NB4 (cell line): ENCODE measurements around the gene FTSJ1.
A peak's percentile ranks its signal among the peaks of the same experiment; 100 is the strongest.

Source experiments
- DNase-seq: peaks from one replicate; pipeline ENCODE4 v3.0.0; 2010; ENCODE audit warnings: low read depth
- H3K4me3 ChIP-seq: one replicate; pipeline ENCODE4 v1.5.1; 2011; ENCODE audit warnings: mild to moderate bottlenecking, low read depth, low read length, moderate library complexity
- CTCF ChIP-seq: IDR thresholded peaks from one replicate; pipeline ENCODE4 v1.5.1; 2012; ENCODE audit warnings: low read depth, low read length
- MAX ChIP-seq: IDR thresholded peaks from 2 replicates; pipeline ENCODE4 v1.6.1; 2011; ENCODE audit warnings: low read depth, low read length
- MYC ChIP-seq: IDR thresholded peaks from 2 replicates; pipeline ENCODE4 v1.6.1; 2011; ENCODE audit warnings: low read depth, low read length
- POLR2A ChIP-seq: IDR thresholded peaks from 2 replicates; pipeline ENCODE4 v1.6.1; 2011; ENCODE audit warnings: mild to moderate bottlenecking; ENCODE audit not compliant: insufficient read length; ENCODE audit errors: extremely low read depth

FTSJ1 gene

GRCh38 chrX:48488034-48488433, 12.0 kb downstream of the FTSJ1 start:
- TF ChIP-seq MAX (no peak), CTCF (no peak), MYC (no peak), POLR2A (no peak)
- DNase-seq = no peak
- no peak overlapping the region for H3K4me3 ChIP-seq

- no peak for TF ChIP-seq MYC
- H3K4me3 ChIP-seq = no peak overlapping the region
- DNase-seq = no peak
These were observed 13.3 kb downstream of the FTSJ1 start for GRCh38 chrX:48489296-48489695.

GRCh38 chrX:48489892-48490291, 13.9 kb downstream of the FTSJ1 start:
- no peak for DNase-seq
- no peak overlapping the region for H3K4me3 ChIP-seq
- TF ChIP-seq POLR2A (no peak), MYC (no peak), MAX (no peak), CTCF (no peak)

- TF ChIP-seq CTCF = no peak
- TF ChIP-seq POLR2A = no peak
- no peak for TF ChIP-seq MYC
- no peak for TF ChIP-seq MAX
- DNase-seq = no peak
- H3K4me3 ChIP-seq = no peak overlapping the region
These were observed 14.7 kb downstream of the FTSJ1 start for GRCh38 chrX:48490661-48491060.

GRCh38 chrX:48491809-48492208, 15.8 kb downstream of the FTSJ1 start:
- no peak for DNase-seq
- TF ChIP-seq MAX = no peak
- no peak for TF ChIP-seq POLR2A
- no peak for TF ChIP-seq MYC
- TF ChIP-seq CTCF = no peak
- no peak overlapping the region for H3K4me3 ChIP-seq

GRCh38 chrX:48492293-48492910, 16.4 kb downstream of the FTSJ1 start:
- no peak overlapping the region for H3K4me3 ChIP-seq
- TF ChIP-seq MYC (0 out of 2 replicates have a peak, but pooled peaks have one; percentile 29), MAX (no peak; the same call in 1 of the 2 replicates)
- DNase-seq = peak; percentile 91

GRCh38 chrX:48493890-48494364, 17.9 kb downstream of the FTSJ1 start:
- no peak overlapping the region for H3K4me3 ChIP-seq
- TF ChIP-seq MAX (no peak), POLR2A (no peak), CTCF (no peak), MYC (no peak)
- DNase-seq = peak; percentile 51
